RWPE2 (cell line): ENCODE data around the gene EYA4.

Source experiments
- ATAC-seq: fragments of 200-7000 bp; cut with Tn5 transposase; 3 replicates; pipeline ENCODE4 v1.9.1; 2021; ENCODE audit warnings: low read depth
- DNase-seq: peaks from one replicate; pipeline ENCODE4 v3.0.0-alpha.2; 2020; ENCODE audit warnings: low spot score
- H3K27ac ChIP-seq: fragments of 450-650 bp; 2 replicates; pipeline ENCODE4 v1.5.1; 2017; ENCODE audit warnings: mild to moderate bottlenecking; ENCODE audit not compliant: poor library complexity, severe bottlenecking
- H3K27me3 ChIP-seq: fragments of 250-450 bp; sonication (Bioruptor Pico); 2 replicates; pipeline ENCODE4 v1.5.1; 2021; ENCODE audit warnings: mild to moderate bottlenecking, moderate library complexity; ENCODE audit not compliant: insufficient read depth, poor library complexity, severe bottlenecking
- H3K36me3 ChIP-seq: fragments of 250-450 bp; sonication (Bioruptor Pico); 2 replicates; pipeline ENCODE4 v1.5.1; 2020; ENCODE audit warnings: low read depth, mild to moderate bottlenecking, moderate library complexity
- H3K4me1 ChIP-seq: fragments of 250-450 bp; sonication (Bioruptor Pico); 2 replicates; pipeline ENCODE4 v1.5.1; 2021; ENCODE audit warnings: mild to moderate bottlenecking, moderate library complexity; ENCODE audit not compliant: insufficient read depth, poor library complexity, severe bottlenecking
- H3K4me3 ChIP-seq: fragments of 250-450 bp; sonication (Bioruptor Pico); 2 replicates; pipeline ENCODE4 v1.5.1; 2021; ENCODE audit warnings: mild to moderate bottlenecking, moderate library complexity; ENCODE audit not compliant: severe bottlenecking
- H3K9me3 ChIP-seq: fragments of 250-450 bp; sonication (Bioruptor Pico); 2 replicates; pipeline ENCODE4 v1.5.1; 2021; ENCODE audit warnings: mild to moderate bottlenecking, moderate library complexity; ENCODE audit not compliant: severe bottlenecking
- TF ChIP-seq, protein P1 (sequence below): fragments of 450-650 bp; IDR thresholded peaks from one replicate; pipeline ENCODE4 v1.5.1; 2017; ENCODE audit warnings: mild to moderate bottlenecking, moderate library complexity; ENCODE audit not compliant: poor library complexity, severe bottlenecking

EYA4 gene

DNA sequence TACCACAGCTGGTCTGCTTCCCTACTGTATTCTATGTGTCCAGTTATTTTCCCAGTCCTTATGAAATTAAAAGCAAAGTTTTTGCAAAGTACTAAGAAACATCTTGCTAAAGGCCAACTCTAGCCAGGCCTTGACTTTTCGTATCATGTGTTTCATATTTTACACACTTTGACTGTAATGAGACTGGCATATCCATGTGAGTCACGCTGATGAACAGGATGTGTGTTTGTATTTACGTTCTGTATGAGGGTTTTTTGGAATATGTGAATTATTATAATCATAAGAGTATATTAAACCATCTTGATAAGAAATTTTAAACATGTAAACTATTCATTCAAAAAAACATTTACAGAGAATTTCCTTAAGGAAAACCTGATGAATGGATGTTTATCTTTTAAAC is 59.7 kb downstream of the EYA4 start:
- H3K9me3 ChIP-seq = no peaks in the 10 kb centered on the region
- H3K27me3 ChIP-seq = no peaks in the 10 kb centered on the region
- H3K36me3 ChIP-seq = no peaks in the 10 kb centered on the region
- no peak overlapping the region for H3K27ac ChIP-seq
- ATAC-seq = no peak
- DNase-seq = no peak
- TF ChIP-seq, protein P1, sequence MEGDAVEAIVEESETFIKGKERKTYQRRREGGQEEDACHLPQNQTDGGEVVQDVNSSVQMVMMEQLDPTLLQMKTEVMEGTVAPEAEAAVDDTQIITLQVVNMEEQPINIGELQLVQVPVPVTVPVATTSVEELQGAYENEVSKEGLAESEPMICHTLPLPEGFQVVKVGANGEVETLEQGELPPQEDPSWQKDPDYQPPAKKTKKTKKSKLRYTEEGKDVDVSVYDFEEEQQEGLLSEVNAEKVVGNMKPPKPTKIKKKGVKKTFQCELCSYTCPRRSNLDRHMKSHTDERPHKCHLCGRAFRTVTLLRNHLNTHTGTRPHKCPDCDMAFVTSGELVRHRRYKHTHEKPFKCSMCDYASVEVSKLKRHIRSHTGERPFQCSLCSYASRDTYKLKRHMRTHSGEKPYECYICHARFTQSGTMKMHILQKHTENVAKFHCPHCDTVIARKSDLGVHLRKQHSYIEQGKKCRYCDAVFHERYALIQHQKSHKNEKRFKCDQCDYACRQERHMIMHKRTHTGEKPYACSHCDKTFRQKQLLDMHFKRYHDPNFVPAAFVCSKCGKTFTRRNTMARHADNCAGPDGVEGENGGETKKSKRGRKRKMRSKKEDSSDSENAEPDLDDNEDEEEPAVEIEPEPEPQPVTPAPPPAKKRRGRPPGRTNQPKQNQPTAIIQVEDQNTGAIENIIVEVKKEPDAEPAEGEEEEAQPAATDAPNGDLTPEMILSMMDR = no peak
- no peak overlapping the region for H3K4me3 ChIP-seq
- H3K4me1 ChIP-seq = no peaks in the 10 kb centered on the region

DNA sequence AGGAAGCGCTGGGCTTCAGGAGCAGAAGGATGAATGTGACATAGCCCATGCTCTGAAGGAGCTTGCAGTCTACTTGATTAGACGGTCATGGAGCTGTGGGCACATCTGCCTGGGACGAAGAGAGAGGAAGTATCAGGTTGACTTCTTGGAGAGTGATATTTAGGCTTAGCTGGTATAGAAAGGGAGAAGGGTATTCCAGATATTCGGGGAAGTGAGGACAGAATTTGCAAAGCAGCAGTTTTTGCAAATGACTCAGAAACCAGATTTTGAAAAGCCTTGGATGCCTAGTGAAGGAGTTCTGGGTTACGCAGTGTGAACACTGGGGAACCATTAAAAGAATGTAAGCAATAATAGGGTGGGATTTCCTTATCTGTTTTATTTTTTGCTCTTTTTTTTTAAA is 60.7 kb downstream of the EYA4 start:
- no peak for ATAC-seq
- DNase-seq = no peak
- no peak overlapping the region for H3K4me3 ChIP-seq
- no peaks in the 10 kb centered on the region for H3K36me3 ChIP-seq
- H3K27me3 ChIP-seq = no peaks in the 10 kb centered on the region
- H3K9me3 ChIP-seq = no peaks in the 10 kb centered on the region
- H3K27ac ChIP-seq = no peak overlapping the region
- H3K4me1 ChIP-seq = no peaks in the 10 kb centered on the region
- TF ChIP-seq, protein P1 = no peak

DNA sequence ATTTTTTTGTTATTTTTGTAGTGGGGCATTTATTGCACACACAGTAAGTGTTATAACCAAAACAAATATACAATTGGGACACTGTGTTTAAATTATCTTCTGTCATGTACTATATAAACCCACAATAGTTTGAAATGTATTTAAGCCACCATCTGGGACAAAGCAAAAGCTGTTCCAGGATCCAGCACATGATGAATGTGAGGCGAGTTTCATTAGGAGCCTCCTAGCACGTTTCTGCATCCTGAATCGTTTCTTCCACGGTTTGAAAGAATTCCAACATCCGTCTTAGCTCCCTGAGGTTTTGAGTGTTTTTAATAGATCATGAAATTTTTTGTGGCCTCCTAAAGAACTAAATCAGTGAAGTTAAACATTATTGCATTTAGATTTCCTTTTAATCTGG is 65.8 kb downstream of the EYA4 start:
- ATAC-seq = no peak
- no peaks in the 10 kb centered on the region for H3K27me3 ChIP-seq
- no peak overlapping the region for H3K4me3 ChIP-seq
- no peaks in the 10 kb centered on the region for H3K36me3 ChIP-seq
- TF ChIP-seq, protein P1 = no peak
- no peak for DNase-seq
- no peaks in the 10 kb centered on the region for H3K4me1 ChIP-seq
- no peaks in the 10 kb centered on the region for H3K9me3 ChIP-seq
- no peak overlapping the region for H3K27ac ChIP-seq

DNA sequence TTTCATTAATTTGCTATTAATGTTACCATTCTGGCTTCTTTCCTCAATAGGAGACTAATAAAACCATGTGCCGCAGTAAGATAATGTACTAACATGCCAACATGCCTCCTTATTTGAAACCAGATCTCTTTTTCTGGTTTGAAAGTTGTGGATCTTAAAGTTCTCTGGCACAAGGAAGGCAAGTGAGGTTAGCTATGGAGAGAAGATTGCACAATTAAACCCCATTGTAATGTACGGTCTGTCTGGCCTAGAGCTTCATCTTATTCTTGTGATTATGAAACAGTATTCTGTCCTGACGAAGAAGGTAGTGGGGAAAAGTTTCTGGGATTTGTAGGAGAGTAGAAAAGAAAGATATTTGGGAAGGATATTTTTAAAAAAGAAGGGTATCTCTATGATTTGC is 68.4 kb downstream of the EYA4 start:
- Histone ChIP-seq H3K4me3 (no peak overlapping the region), H3K4me1 (no peaks in the 10 kb centered on the region), H3K27me3 (peaks cover 3% of the 10 kb centered on the region), H3K27ac (no peak overlapping the region), H3K9me3 (no peaks in the 10 kb centered on the region), H3K36me3 (no peaks in the 10 kb centered on the region)
- TF ChIP-seq, protein P1 = no peak
- no peak for ATAC-seq
- no peak for DNase-seq

DNA sequence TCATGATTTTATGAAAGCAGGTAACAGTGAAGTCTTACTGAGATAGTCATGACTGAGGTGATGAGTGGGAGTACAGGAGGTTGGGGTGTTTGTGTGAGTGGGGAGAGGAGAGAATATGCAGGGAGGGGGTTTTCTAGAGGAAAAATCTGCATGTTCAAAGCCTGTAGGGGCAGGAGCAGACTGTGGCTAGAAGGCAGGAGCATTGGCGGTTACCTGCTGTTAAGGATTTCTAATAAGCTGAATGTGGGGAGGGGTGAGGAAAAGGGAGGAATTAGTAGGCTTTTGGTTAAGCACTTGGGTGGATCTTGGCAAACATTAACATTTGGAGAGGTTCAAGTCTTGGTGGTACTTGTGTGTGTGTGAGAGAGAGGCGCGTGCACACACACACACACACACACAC is 70.8 kb downstream of the EYA4 start:
- no peaks in the 10 kb centered on the region for H3K9me3 ChIP-seq
- ATAC-seq (no peak), DNase-seq (no peak)
- no peak overlapping the region for H3K27ac ChIP-seq
- H3K27me3 ChIP-seq = peaks cover 3% of the 10 kb centered on the region
- TF ChIP-seq, protein P1 = no peak
- H3K4me3 ChIP-seq = no peak overlapping the region
- H3K36me3 ChIP-seq = no peaks in the 10 kb centered on the region
- no peaks in the 10 kb centered on the region for H3K4me1 ChIP-seq
